Measurements from ENCODE around the gene C10orf88.

GRCh38 chr10:122968698-122969097 lies 14.7 kb upstream of the C10orf88 start:
- no peak for TF ChIP-seq CTCF (IDR thresholded peaks at IDR 0.05; ENCODE audit: control extremely low read depth in 1 of 3, insufficient read depth in 1 of 3, low read depth in 1 of 3, low read length in 3 of 3)
- no peak for TF ChIP-seq ATF2 (IDR thresholded peaks at IDR 0.05; ENCODE audit: low read length)
- TF ChIP-seq YY1 (IDR thresholded peaks at IDR 0.05; ENCODE audit: low read depth, low read length), result no peak
- no peak for TF ChIP-seq GTF2F1 (IDR thresholded peaks at IDR 0.05; ENCODE audit: borderline replicate concordance, low read depth, low read length)
- TF ChIP-seq FOSL1 (IDR thresholded peaks at IDR 0.05; ENCODE audit: insufficient read depth, low read depth, low read length), result no peak
- TF ChIP-seq KDM1A (IDR thresholded peaks at IDR 0.05; ENCODE audit: borderline replicate concordance, low read length), result no peak
- no peak for TF ChIP-seq TCF12 (IDR thresholded peaks at IDR 0.05; ENCODE audit: low read depth, low read length)
- TF ChIP-seq POLR2AphosphoS5 (IDR thresholded peaks at IDR 0.05; ENCODE audit: low read depth, low read length), result no peak
- no peak for TF ChIP-seq MAX (IDR thresholded peaks at IDR 0.05)
- no peak for TF ChIP-seq ATF3 (IDR thresholded peaks at IDR 0.05; ENCODE audit: insufficient read depth, low read depth, low read length)
- no peak for TF ChIP-seq E2F6 (IDR thresholded peaks at IDR 0.05)
- no peak for TF ChIP-seq CEBPB (IDR thresholded peaks at IDR 0.05; ENCODE audit: low read depth, low read length)
- no peak for TF ChIP-seq SP2 (IDR thresholded peaks at IDR 0.05; ENCODE audit: low read length)
